HEK293 (cell line): ENCODE results near the gene TMEM167B.

Experiments used
- KLF1 ChIP-seq: fragments of 450-650 bp; formaldehyde crosslinking; IDR thresholded peaks from 2 replicates; pipeline ENCODE4 v1.5.1; 2016; ENCODE audit warnings: missing biosample characterization, missing genetic modification characterization
- PBX3 ChIP-seq: sonication (generic); formaldehyde crosslinking; IDR thresholded peaks from 2 replicates; pipeline ENCODE4 v1.8.1; 2022; ENCODE audit warnings: mild to moderate bottlenecking, moderate library complexity, missing genetic modification reagents
- ZNF274 ChIP-seq, 2 experiments: fragments of 200-500 bp in 1 of 2; fragments of 450-650 bp in 1 of 2; sonication (Bioruptor generic) in 1 of 2; formaldehyde crosslinking in 1 of 2; IDR thresholded peaks; 2 replicates each; pipeline versions ENCODE4 v1.5.1 to v1.6.1; 2014 to 2016; ENCODE audit warnings: borderline replicate concordance in 1 of 2, inconsistent platforms in 1 of 2, low read length in 1 of 2, missing biosample characterization in 1 of 2, missing genetic modification characterization in 1 of 2
- ZNF311 ChIP-seq: fragments of 450-650 bp; formaldehyde crosslinking; IDR thresholded peaks from 2 replicates; pipeline ENCODE4 v1.5.1; 2017; ENCODE audit warnings: missing biosample characterization, missing genetic modification characterization, borderline replicate concordance
- ZSCAN18 ChIP-seq: fragments of 450-650 bp; formaldehyde crosslinking; IDR thresholded peaks from 2 replicates; pipeline ENCODE4 v1.5.1; 2016; ENCODE audit warnings: missing biosample characterization, missing genetic modification characterization
- TF ChIP-seq, protein P1 (sequence below): fragments of 450-650 bp; formaldehyde crosslinking; IDR thresholded peaks from 2 replicates; pipeline ENCODE4 v1.5.1; 2016; ENCODE audit warnings: missing biosample characterization, missing genetic modification characterization

GRCh38 chr1:109084563-109085517 is 5.7 kb upstream of the TMEM167B start:
- TF ChIP-seq, protein P1, sequence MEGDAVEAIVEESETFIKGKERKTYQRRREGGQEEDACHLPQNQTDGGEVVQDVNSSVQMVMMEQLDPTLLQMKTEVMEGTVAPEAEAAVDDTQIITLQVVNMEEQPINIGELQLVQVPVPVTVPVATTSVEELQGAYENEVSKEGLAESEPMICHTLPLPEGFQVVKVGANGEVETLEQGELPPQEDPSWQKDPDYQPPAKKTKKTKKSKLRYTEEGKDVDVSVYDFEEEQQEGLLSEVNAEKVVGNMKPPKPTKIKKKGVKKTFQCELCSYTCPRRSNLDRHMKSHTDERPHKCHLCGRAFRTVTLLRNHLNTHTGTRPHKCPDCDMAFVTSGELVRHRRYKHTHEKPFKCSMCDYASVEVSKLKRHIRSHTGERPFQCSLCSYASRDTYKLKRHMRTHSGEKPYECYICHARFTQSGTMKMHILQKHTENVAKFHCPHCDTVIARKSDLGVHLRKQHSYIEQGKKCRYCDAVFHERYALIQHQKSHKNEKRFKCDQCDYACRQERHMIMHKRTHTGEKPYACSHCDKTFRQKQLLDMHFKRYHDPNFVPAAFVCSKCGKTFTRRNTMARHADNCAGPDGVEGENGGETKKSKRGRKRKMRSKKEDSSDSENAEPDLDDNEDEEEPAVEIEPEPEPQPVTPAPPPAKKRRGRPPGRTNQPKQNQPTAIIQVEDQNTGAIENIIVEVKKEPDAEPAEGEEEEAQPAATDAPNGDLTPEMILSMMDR (tag by site-specific recombination): no peak
- TF ChIP-seq ZNF311 (tag by site-specific recombination) (no peak), ZSCAN18 (no peak), KLF1 (tag by site-specific recombination) (no peak), ZNF274 (IDR thresholded peaks at IDR 0.05; ENCODE audit: low read length) (no peak), ZNF274 (tag by site-specific recombination; IDR thresholded peaks at IDR 0.05; ENCODE audit: borderline replicate concordance) (no peak), PBX3 (no peak)
